Spleen (tissue), 11 donors: Measurements from ENCODE around the gene SH3RF3. TPM values are rescaled to one million over a fixed set of nuclear protein-coding genes. Genes with fewer than 3 reads are reported as not detected.

ENCODE experiments used
- DNase-seq: peaks from one replicate; pipeline ENCODE4 v3.0.0-alpha.2; 2020
- H3K27ac ChIP-seq, 8 donors: fragments of 200-600 bp; sonication (generic) in 7 of 8; 1 replicate in 4 of 8; 2 replicates in 4 of 8; pipeline versions ENCODE4 v1.5.0 to v1.8.0; 2016 to 2021; ENCODE audit warnings: inconsistent platforms in 4 of 8, mild to moderate bottlenecking in 4 of 8, moderate library complexity in 1 of 8
- H3K27me3 ChIP-seq, 7 donors: fragments of 200-600 bp; sonication (generic) in 6 of 7; replicated peaks in 1 of 7; 1 replicate in 4 of 7; 2 replicates in 3 of 7; pipeline versions ENCODE4 v1.5.0 to v1.8.0; 2016 to 2021; ENCODE audit warnings: inconsistent platforms in 3 of 7, mild to moderate bottlenecking in 1 of 7
- H3K36me3 ChIP-seq, 6 donors: fragments of 200-600 bp; sonication (generic) in 5 of 6; 1 replicate in 4 of 6; 2 replicates in 2 of 6; pipeline versions ENCODE4 v1.5.0 to v1.8.0; 2016 to 2021; ENCODE audit warnings: inconsistent platforms in 2 of 6
- H3K4me1 ChIP-seq, 6 donors: fragments of 200-600 bp; sonication (generic) in 5 of 6; 1 replicate in 3 of 6; 2 replicates in 3 of 6; pipeline versions ENCODE4 v1.5.0 to v1.8.0; 2016 to 2021; ENCODE audit warnings: inconsistent platforms in 3 of 6
- H3K4me3 ChIP-seq, 8 donors: fragments of 200-600 bp; sonication (generic) in 7 of 8; 1 replicate in 4 of 8; 2 replicates in 4 of 8; pipeline versions ENCODE4 v1.5.0 to v1.8.0; 2016 to 2021; ENCODE audit warnings: inconsistent platforms in 4 of 8, mild to moderate bottlenecking in 4 of 8, moderate library complexity in 2 of 8
- H3K9me3 ChIP-seq, 8 donors: fragments of 200-600 bp; sonication (generic) in 7 of 8; 1 replicate in 4 of 8; 2 replicates in 4 of 8; pipeline versions ENCODE4 v1.5.0 to v1.8.0; 2016 to 2021; ENCODE audit warnings: inconsistent platforms in 4 of 8
- POLR2A ChIP-seq, 3 donors: fragments of 450-650 bp; IDR thresholded peaks; one replicate each; pipeline ENCODE4 v1.5.1; 2017; ENCODE audit warnings: antibody characterized with exemption in 3 of 3, mild to moderate bottlenecking in 1 of 3
- POLR2AphosphoS5 ChIP-seq, 3 donors: sonication (generic); formaldehyde crosslinking; IDR thresholded peaks; one replicate each; pipeline ENCODE4 v1.5.1; 2017; ENCODE audit warnings: antibody characterized with exemption in 3 of 3
- WGBS, 5 donors: extraction: QIAGEN DNeasy Blood & Tissue Kit in 3 of 5; methylation state at CpG; one replicate each; pipeline versions ENCODE4 v1.1.5 to v1.1.7; 2013 to 2018; 5-methylcytosine and 5-hydroxymethylcytosine counted together
- intact Hi-C: fragments of 100-400 bp; cut with DNase I; formaldehyde crosslinking; loops from one replicate; pipeline ENCODE4 v1.15.0; 2023; ENCODE audit warnings: low total_unique reads
- polyA plus RNA-seq, 3 donors: library from polyadenylated mRNA; stranded (reverse); fragments of 200-250 nt; gene quantifications; one replicate each; pipeline ENCODE4 v1.2.1, GENCODE V29; 2013
- total RNA-seq, 7 donors: library from RNA; depleted of rRNA in 3 of 7; stranded (reverse); fragments of >200 nt in 3 of 7; fragmentation: NEBNext Ultra II Directional in 4 of 7; extraction: Animal tissue kit (Norgen Biotek cat#: 25700) in 4 of 7; gene quantifications; one replicate each; pipeline versions ENCODE4 v1.1.0 to v1.2.1, GENCODE V29; 2016 to 2021
- TF ChIP-seq, protein P1 (sequence below), 11 experiments: fragments of 200-600 bp in 7 of 11; fragments of 450-650 bp in 4 of 11; sonication (generic) in 4 of 11; IDR thresholded peaks in 8 of 11; conservative IDR thresholded peaks in 3 of 11; 1 replicate in 7 of 11; 2 replicates in 4 of 11; pipeline versions ENCODE4 v1.4.0 to v1.8.0; 2016 to 2021; ENCODE audit warnings: antibody characterized with exemption in 11 of 11, inconsistent platforms in 4 of 11, mild to moderate bottlenecking in 1 of 11
- donor health status: healthy with polysubstance abuse.
- donor health status: DM: no; HTN: no; CAD: no; lungs with moderate emphysema.
- donor health status: DM: no; HTN: no; CAD: no.
- donor health status: Bipolar disorder and iron deficiency.
- donor health status: healthy.
- donor health status: DM: no; HTN: no; CAD: no.
- donor health status: DM: yes; HTN: yes; CAD: no.

Gene SH3RF3
- total and polyA plus RNA-seq, 10 donors, result 1.3 to 7.6 (median 4.7) TPM

DNA sequence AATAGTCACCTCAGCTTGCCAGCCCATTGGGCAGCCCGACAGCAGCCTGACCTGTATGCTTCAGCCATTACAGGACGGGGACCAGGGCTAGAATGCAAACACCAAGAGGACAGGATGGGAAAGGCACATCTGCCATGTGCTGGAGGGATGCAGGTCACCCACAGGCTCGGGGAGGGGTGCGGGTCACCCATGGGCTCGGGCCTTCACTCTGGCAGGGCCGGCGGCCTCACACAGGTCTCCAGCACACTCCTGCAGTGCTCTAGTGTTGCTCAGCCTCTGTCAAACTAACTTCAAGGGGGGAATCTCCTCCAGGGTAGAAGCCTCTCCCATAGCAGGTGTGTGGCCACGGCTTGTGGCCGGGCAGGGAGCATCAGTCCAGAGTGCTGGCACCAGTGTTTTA, 262.2 kb downstream of the SH3RF3 start:
- WGBS, 5 donors, result 87 to 96% (median 92%) methylated on average over 4 to 9 of the region's 9 CpGs
- no peaks in the 10 kb centered on the region for H3K9me3 ChIP-seq
- no peak for DNase-seq
- no peak overlapping the region for H3K4me3 ChIP-seq
- H3K36me3 ChIP-seq, result no peaks in the 10 kb centered on the region
- peaks cover 0 to 4% (median 0%) of the 10 kb centered on the region in 7 donors for H3K27me3 ChIP-seq
- no peak overlapping the region for H3K27ac ChIP-seq
- intact Hi-C loops, result no loop called here
- H3K4me1 ChIP-seq, result peaks cover 0 to 8% (median 4%) of the 10 kb centered on the region in 6 donors
- TF ChIP-seq POLR2A (IDR thresholded peaks at IDR 0.05) (no peak), POLR2AphosphoS5 (IDR thresholded peaks at IDR 0.05) (no peak)
- TF ChIP-seq, protein P1, sequence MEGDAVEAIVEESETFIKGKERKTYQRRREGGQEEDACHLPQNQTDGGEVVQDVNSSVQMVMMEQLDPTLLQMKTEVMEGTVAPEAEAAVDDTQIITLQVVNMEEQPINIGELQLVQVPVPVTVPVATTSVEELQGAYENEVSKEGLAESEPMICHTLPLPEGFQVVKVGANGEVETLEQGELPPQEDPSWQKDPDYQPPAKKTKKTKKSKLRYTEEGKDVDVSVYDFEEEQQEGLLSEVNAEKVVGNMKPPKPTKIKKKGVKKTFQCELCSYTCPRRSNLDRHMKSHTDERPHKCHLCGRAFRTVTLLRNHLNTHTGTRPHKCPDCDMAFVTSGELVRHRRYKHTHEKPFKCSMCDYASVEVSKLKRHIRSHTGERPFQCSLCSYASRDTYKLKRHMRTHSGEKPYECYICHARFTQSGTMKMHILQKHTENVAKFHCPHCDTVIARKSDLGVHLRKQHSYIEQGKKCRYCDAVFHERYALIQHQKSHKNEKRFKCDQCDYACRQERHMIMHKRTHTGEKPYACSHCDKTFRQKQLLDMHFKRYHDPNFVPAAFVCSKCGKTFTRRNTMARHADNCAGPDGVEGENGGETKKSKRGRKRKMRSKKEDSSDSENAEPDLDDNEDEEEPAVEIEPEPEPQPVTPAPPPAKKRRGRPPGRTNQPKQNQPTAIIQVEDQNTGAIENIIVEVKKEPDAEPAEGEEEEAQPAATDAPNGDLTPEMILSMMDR (IDR thresholded peaks at IDR 0.05 in 8 of 11, conservative IDR thresholded peaks at IDR 0.05 in 3 of 11), result no peak

DNA sequence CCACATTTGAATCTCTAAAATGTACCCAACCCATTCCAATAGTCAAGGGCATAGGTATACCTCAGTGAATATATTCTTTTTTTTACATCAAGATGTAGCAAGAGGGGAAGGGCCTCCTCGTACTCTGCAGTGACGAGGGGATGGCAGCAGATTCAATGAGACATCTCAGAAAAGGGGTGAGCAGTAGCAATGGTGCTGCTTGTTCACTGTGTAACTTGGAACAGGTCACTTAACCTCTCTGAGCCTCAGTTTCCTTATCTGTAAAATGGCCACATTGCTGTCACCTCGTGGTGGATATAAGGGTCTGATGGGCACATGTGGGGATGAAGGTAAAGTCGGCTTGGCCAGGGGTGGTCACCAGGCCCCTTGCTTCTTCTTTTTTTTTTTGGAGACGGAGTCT, 263.1 kb downstream of the SH3RF3 start:
- Histone ChIP-seq H3K27me3 (peaks cover 0 to 6% (median 0%) of the 10 kb centered on the region in 7 donors), H3K9me3 (no peaks in the 10 kb centered on the region), H3K4me3 (no peak overlapping the region), H3K36me3 (no peaks in the 10 kb centered on the region), H3K27ac (no peak overlapping the region), H3K4me1 (peaks cover 0 to 5% (median 2%) of the 10 kb centered on the region in 6 donors)
- no peak for TF ChIP-seq POLR2A (IDR thresholded peaks at IDR 0.05)
- TF ChIP-seq POLR2AphosphoS5 (IDR thresholded peaks at IDR 0.05), result no peak
- TF ChIP-seq, protein P1 (IDR thresholded peaks at IDR 0.05 in 8 of 11, conservative IDR thresholded peaks at IDR 0.05 in 3 of 11), result no peak
- WGBS, 5 donors, result 83 to 94% (median 87%) methylated on average over 5 of the region's 5 CpGs
- intact Hi-C loops, result no loop called here
- no peak for DNase-seq

DNA sequence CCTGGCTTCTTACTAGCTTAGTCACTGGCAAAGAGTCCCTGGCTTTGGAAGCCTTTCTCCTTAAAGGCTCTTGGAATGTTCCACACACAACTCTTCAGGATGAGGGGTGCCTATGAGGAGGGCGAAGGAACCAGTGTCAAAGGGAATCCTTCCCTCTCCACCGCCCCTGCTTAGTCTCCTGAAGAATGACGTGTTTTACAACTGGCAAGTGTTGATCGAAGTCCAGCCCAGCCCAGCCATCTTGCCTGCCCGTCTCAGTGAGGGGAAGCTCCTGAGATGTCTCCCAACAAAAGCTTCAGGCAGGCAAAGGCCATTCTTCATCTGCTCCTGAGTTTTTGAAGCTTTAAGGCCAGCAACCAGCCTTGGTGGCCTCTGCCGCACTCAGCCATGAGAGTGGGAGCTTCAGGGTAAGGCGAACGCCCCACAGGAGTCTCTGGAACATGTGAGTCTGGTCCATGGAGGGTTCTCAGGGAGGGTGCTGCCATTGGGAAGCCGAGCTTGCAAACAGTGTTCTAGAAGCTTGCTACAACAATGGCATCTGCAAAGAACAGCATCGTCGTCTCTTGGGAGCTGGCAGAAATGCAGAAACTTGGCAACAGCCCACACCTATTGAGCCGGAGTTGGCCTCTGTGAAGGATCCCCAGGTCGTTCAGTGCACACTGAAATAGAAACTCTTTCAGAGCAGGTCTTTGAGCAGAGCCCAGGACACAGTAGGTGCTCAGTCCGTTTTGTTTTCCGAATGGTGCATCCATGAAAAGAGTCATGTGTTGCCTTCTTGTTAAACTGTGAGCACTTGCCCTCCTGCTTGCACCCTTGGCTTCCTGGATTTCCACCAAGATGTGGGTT, 264.0 kb downstream of the SH3RF3 start:
- intact Hi-C loops, result no loop called here
- Histone ChIP-seq H3K4me3 (no peak overlapping the region), H3K36me3 (no peaks in the 10 kb centered on the region), H3K4me1 (peaks cover 0 to 5% (median 2%) of the 10 kb centered on the region in 6 donors), H3K27me3 (peaks cover 0 to 9% (median 0%) of the 10 kb centered on the region in 7 donors), H3K27ac (no peak overlapping the region), H3K9me3 (no peaks in the 10 kb centered on the region)
- no peak for DNase-seq
- no peak for TF ChIP-seq POLR2A (IDR thresholded peaks at IDR 0.05)
- TF ChIP-seq, protein P1 (IDR thresholded peaks at IDR 0.05 in 8 of 11, conservative IDR thresholded peaks at IDR 0.05 in 3 of 11), result no peak
- TF ChIP-seq POLR2AphosphoS5 (IDR thresholded peaks at IDR 0.05), result no peak
- 86 to 92% (median 88%) methylated on average over 13 to 15 of the region's 15 CpGs for WGBS, 5 donors

DNA sequence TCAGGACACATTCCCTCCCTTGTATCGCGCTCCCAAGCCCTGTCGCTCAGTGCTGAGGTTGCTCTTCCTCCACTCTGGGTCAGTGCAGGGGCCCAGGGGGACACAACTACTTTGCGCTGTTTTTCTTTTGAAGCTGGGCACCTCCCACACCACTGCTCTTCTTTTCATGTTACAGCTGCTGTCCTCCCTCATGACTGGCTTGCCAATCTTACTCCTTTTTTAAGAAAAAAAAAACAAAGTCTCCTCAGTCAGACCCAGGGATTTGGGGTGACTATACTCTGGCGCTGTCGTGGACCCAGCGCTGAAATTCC, 264.6 kb downstream of the SH3RF3 start:
- H3K4me3 ChIP-seq, result no peak overlapping the region
- H3K27ac ChIP-seq, result no peak overlapping the region
- no peak for DNase-seq
- H3K9me3 ChIP-seq, result no peaks in the 10 kb centered on the region
- TF ChIP-seq POLR2AphosphoS5 (IDR thresholded peaks at IDR 0.05) (no peak), POLR2A (IDR thresholded peaks at IDR 0.05) (no peak)
- TF ChIP-seq, protein P1 (IDR thresholded peaks at IDR 0.05 in 8 of 11, conservative IDR thresholded peaks at IDR 0.05 in 3 of 11), result no peak
- no peaks in the 10 kb centered on the region for H3K36me3 ChIP-seq
- intact Hi-C loops, result no loop called here
- peaks cover 0 to 9% (median 0%) of the 10 kb centered on the region in 7 donors for H3K27me3 ChIP-seq
- 88 to 93% (median 92%) methylated on average over 7 of the region's 7 CpGs for WGBS, 5 donors
- no peaks in the 10 kb centered on the region for H3K4me1 ChIP-seq
